Measurements from ENCODE around the gene ZBTB7C.
"Not testable (repeated sequence)": the region's sequence is repeated elsewhere in the genome, so short reads cannot be mapped to it uniquely, and the experiment has no call there.

ZBTB7C gene

GRCh38 chr18:48295586-48296311 lies 113.4 kb downstream of the ZBTB7C start:
- DNase-seq (ENCODE audit: low read depth): no peak

GRCh38 chr18:48294899-48295585 lies 114.1 kb downstream of the ZBTB7C start:
- DNase-seq (ENCODE audit: low read depth): no peak

- no peak for DNase-seq (ENCODE audit: low read depth)
Measured at GRCh38 chr18:48293954-48294898, 115.0 kb downstream of the ZBTB7C start.

GRCh38 chr18:48292782-48293424 lies 116.3 kb downstream of the ZBTB7C start:
- DNase-seq (ENCODE audit: low read depth): no peak

GRCh38 chr18:48292229-48292628 lies 117.0 kb downstream of the ZBTB7C start:
- DNase-seq (ENCODE audit: low read depth): no peak

GRCh38 chr18:48290162-48290926 lies 118.8 kb downstream of the ZBTB7C start:
- DNase-seq (ENCODE audit: low read depth): no peak

GRCh38 chr18:48284743-48285142 lies 124.4 kb downstream of the ZBTB7C start:
- DNase-seq (ENCODE audit: low read depth): no peak

GRCh38 chr18:48284011-48284410 lies 125.2 kb downstream of the ZBTB7C start:
- DNase-seq (ENCODE audit: low read depth): not testable (repeated sequence)

- not testable (repeated sequence) for DNase-seq (ENCODE audit: low read depth)
Measured at GRCh38 chr18:48281460-48281859, 127.7 kb downstream of the ZBTB7C start.

- no peak for DNase-seq (ENCODE audit: low read depth)
Measured at GRCh38 chr18:48279312-48279711, 129.9 kb downstream of the ZBTB7C start.

GRCh38 chr18:48278081-48278480 lies 131.1 kb downstream of the ZBTB7C start:
- no peak for DNase-seq (ENCODE audit: low read depth)

- no peak for DNase-seq (ENCODE audit: low read depth)
Measured at GRCh38 chr18:48274301-48274700, 134.9 kb downstream of the ZBTB7C start.

- DNase-seq (ENCODE audit: low read depth): no peak
Measured at GRCh38 chr18:48270929-48271328, 138.3 kb downstream of the ZBTB7C start.

GRCh38 chr18:48265328-48265727 lies 143.9 kb downstream of the ZBTB7C start:
- DNase-seq (ENCODE audit: low read depth): no peak

- no peak for DNase-seq (ENCODE audit: low read depth)
Measured at GRCh38 chr18:48263914-48264902, 145.0 kb downstream of the ZBTB7C start.

- DNase-seq (ENCODE audit: low read depth): no peak
Measured at GRCh38 chr18:48263192-48263853, 145.9 kb downstream of the ZBTB7C start.

GRCh38 chr18:48260237-48260636 lies 148.9 kb downstream of the ZBTB7C start:
- DNase-seq (ENCODE audit: low read depth): no peak

GRCh38 chr18:48256848-48257247 lies 152.3 kb downstream of the ZBTB7C start:
- DNase-seq (ENCODE audit: low read depth): no peak

GRCh38 chr18:48254077-48254602 lies 155.0 kb downstream of the ZBTB7C start:
- no peak for DNase-seq (ENCODE audit: low read depth)
